GM13977 (cell line): ENCODE results near the gene COL26A1.
A peak's percentile ranks its signal among the peaks of the same experiment; 100 is the strongest.
"Not testable (repeated sequence)": the region's sequence is repeated elsewhere in the genome, so short reads cannot be mapped to it uniquely, and the experiment has no call there.

ENCODE experiments used
- DNase-seq: peaks from one replicate; pipeline ENCODE4 v3.0.0; 2012; ENCODE audit warnings: low spot score
- in situ Hi-C: fragments of 300-500 bp; cut with MboI; formaldehyde crosslinking; loops from one replicate; pipeline ENCODE4 v1.12.0; 2022; ENCODE audit warnings: low sequenced_read_pairs, low pct_unique_long_range_greater_than_20kb, mixed read lengths, inconsistent platforms; ENCODE audit not compliant: unreplicated experiment
- TF ChIP-seq, protein P1 (sequence below): IDR thresholded peaks from 2 replicates; pipeline ENCODE4 v1.5.1; 2012; ENCODE audit warnings: mild to moderate bottlenecking, control low read depth; ENCODE audit not compliant: insufficient read depth; ENCODE audit errors: extremely low read depth, missing control alignments

COL26A1 gene

DNA sequence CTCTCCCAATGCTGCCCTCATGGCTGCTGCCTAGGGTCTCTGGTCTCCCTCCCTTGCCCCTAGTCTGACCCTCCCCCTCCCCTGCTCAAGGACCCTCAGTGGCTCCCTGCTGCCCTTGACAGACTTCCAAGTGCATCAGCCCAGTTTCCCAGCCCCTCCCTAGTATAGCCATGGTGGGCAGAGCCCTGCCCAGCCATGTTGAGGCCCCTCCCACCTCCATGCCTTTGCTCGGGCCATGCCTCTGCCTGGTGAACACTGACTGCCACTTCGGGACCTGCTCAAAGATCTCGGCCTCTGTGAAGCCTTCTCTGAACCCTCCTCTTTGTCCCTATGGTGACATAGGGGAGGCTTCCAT, 193.2 kb downstream of the COL26A1 start:
- TF ChIP-seq, protein P1, sequence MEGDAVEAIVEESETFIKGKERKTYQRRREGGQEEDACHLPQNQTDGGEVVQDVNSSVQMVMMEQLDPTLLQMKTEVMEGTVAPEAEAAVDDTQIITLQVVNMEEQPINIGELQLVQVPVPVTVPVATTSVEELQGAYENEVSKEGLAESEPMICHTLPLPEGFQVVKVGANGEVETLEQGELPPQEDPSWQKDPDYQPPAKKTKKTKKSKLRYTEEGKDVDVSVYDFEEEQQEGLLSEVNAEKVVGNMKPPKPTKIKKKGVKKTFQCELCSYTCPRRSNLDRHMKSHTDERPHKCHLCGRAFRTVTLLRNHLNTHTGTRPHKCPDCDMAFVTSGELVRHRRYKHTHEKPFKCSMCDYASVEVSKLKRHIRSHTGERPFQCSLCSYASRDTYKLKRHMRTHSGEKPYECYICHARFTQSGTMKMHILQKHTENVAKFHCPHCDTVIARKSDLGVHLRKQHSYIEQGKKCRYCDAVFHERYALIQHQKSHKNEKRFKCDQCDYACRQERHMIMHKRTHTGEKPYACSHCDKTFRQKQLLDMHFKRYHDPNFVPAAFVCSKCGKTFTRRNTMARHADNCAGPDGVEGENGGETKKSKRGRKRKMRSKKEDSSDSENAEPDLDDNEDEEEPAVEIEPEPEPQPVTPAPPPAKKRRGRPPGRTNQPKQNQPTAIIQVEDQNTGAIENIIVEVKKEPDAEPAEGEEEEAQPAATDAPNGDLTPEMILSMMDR = no peak
- in situ Hi-C loops = no loop called here
- DNase-seq = peak; percentile 5

DNA sequence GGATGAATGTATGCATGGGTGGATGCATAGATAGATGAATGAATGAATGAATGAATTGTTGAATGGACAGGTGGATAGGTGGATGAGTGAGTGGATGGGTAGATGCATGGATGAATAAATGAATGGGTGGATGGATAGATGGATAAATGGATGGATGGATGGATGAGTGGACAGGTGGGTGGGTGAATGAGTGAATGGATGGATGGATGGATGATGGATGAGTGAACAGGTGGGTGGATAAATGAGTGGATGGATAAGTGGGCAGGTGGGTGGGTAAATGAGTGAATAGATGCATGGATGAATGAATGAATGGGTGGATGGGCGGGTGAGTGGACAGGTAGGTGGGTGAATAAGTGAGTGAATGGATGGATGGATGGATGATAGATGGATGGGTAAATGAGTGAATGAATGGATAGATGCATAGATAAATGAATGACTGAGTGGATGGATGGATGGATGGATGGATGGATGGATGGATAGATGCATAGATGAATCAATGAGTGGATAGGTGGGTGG, 193.8 kb downstream of the COL26A1 start:
- TF ChIP-seq, protein P1 = no peak
- no peak for DNase-seq
- in situ Hi-C loops = no loop called here

DNA sequence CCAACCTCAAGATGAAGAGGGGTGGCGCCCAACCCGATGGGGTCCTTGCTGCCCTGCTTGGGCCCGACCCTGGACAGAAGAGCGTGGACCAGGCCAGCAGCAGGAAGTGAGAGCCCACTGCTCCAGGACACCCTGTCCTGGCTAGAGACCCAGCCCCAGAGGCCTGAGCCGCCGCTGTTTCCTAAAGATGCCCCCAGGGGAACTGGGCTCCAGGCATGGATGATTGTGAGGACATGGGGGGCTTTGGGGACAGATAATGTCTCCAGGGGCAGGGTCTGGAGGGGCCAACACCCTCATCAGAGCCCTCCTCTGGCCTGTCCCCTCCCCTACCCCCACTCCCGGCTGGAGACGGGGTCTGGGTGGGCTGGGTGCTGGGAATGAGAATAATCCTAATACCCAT, 194.7 kb downstream of the COL26A1 start:
- in situ Hi-C loops = no loop called here
- peak; percentile 2 for DNase-seq
- TF ChIP-seq, protein P1 = no peak

DNA sequence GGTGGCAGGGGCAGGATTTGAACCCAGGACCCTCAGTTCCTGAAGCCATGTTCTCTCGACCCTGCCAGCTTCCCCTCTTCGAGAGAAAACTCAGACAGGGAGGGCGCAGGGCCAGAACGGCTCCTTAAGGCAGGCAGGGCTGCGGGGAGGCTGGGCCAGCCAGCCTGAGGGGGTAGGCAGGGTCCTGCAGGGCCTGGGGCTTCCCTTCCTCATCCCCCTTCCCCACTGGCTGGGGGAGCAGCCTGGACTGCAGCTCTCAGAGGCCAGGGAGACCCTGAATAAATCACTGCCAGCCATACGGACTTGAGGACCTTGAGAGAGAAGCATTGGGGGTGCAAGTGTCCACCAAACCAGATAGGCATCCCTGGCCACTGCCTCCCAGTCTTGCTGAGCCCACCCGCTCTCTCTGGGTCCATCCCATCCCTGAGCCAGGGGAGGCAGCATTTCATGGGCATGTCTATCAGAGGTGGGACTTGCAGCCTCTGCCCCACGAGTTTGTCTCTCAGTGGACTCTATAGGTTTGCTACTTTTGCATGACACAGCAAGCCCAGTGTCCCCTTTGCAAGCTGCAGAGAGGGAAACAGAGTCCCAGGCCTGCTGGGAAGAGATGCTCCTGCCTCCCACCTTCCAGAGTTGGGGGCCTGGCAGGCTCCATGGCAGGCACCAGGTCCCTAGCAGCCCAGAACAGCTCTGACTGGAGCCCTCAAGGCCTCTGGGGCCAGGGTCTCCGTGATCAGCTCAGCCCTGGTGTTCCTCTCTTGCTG, 195.5 kb downstream of the COL26A1 start:
- TF ChIP-seq, protein P1 = no peak
- peak; percentile 5 for DNase-seq
- in situ Hi-C loops = no loop called here

DNA sequence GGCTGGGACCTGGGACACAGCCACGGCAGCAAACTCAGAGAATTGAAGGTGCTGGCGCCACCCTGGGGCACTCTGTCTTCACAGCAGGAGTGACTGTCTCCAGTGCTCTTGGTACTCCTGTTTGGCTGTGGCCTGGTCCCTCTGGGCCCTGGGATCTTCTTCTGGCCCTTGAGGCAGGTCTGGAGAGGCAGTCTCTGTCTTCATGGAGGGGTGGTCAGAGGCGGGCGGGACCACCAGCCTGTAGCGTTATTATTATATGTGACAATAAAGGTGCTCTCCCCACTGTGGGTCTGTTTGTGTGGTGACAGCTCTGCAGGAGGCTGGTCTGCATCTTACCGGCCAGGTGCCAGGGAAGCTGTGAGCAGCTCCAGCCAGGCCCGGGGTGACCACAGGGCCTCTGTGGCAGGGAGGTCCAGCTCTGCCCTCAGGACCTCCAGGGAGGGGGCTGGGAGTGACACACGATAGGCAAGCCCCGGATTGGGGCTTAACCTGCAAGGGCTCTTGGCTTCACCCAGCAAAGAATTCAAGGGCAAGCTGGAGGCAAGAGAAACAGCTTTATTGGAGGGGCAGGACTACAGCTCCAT, 196.2 kb downstream of the COL26A1 start:
- DNase-seq = peak; percentile 6
- TF ChIP-seq, protein P1 = no peak
- in situ Hi-C loops = no loop called here

DNA sequence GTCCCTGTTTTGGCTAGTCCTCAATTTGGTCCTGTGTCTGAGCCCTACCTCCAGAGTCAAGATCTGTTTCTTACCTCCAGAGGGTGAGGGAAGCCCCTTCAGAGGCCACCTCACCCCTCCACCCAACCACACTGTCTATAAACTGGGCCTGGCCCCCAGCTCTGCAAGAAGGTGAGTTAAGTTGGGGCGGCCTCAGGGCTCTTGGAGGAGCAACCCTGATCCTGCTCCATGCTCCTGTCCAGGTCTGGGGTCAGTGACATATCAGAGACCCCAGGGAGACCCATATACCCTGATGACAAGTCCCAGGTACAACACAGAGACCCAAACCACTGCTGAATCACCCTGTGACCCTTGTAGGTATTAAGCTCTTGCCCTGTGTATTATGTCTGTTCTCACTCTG, 196.9 kb downstream of the COL26A1 start:
- in situ Hi-C loops = no loop called here
- DNase-seq = no peak
- TF ChIP-seq, protein P1 = no peak

DNA sequence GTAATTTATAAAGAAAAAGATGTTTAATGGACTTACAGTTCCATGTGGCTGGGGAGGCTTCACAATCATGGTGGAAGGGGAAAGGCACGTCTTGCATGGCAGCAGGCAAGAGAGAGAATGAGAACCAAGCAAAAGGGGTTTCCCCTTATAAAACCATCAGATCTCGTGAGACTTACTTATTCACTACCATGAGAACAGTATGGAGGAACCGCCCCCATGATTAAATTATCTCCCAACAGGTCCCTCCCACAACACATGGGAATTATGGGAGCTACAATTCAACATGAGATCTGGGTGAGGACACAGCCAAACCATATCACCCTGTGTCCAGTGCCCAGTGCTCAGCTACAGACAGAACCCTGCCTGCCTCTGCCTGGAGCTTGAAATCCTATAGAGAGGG, 197.3 kb downstream of the COL26A1 start:
- in situ Hi-C loops, DNase-seq: not testable (repeated sequence)
